Ecto neural progenitor cell (in vitro differentiated cells): ENCODE results near the gene DGCR6L.
A peak's percentile ranks its signal among the peaks of the same experiment; 100 is the strongest.
"Not testable (repeated sequence)": the region's sequence is repeated elsewhere in the genome, so short reads cannot be mapped to it uniquely, and the experiment has no call there.

Experiments used
- DNase-seq: peaks from one replicate; pipeline ENCODE4 v3.0.0-alpha.2; 2018; ENCODE audit warnings: low spot score

Gene DGCR6L

GRCh38 chr22:20275325-20275724, 44.5 kb downstream of the DGCR6L start:
- DNase-seq, result not testable (repeated sequence)

- DNase-seq, result not testable (repeated sequence)
Measured at GRCh38 chr22:20274374-20274773, 45.5 kb downstream of the DGCR6L start.

- DNase-seq, result no peak
Measured at GRCh38 chr22:20273758-20274181, 46.1 kb downstream of the DGCR6L start.

- DNase-seq, result no peak
Measured at GRCh38 chr22:20272700-20273099, 47.2 kb downstream of the DGCR6L start.

GRCh38 chr22:20272174-20272573, 47.7 kb downstream of the DGCR6L start:
- no peak for DNase-seq

- DNase-seq, result no peak
Measured at GRCh38 chr22:20271114-20271994, 48.5 kb downstream of the DGCR6L start.

GRCh38 chr22:20270190-20271113, 49.4 kb downstream of the DGCR6L start:
- not testable (repeated sequence) for DNase-seq

GRCh38 chr22:20269673-20270072, 50.2 kb downstream of the DGCR6L start:
- not testable (repeated sequence) for DNase-seq

GRCh38 chr22:20269201-20269600, 50.7 kb downstream of the DGCR6L start:
- not testable (repeated sequence) for DNase-seq

- peak; percentile 85 for DNase-seq
Measured at GRCh38 chr22:20268279-20269012, 51.4 kb downstream of the DGCR6L start, which contains the start of gene RTN4R. Gene RTN4R (minus strand): TSS chr22:20268318. CDS start chr22:20268092, 226 bp downstream.

GRCh38 chr22:20267441-20268278, 52.2 kb downstream of the DGCR6L start:
- DNase-seq, result no peak

GRCh38 chr22:20266667-20267440, 53.0 kb downstream of the DGCR6L start:
- DNase-seq, result not testable (repeated sequence)

- DNase-seq, result not testable (repeated sequence)
Measured at GRCh38 chr22:20265772-20266666, 53.8 kb downstream of the DGCR6L start.

- DNase-seq, result no peak
Measured at GRCh38 chr22:20264614-20265452, 55.0 kb downstream of the DGCR6L start.
